IPS-15b (cell line): Measurements from ENCODE around the gene FABP1.

Experiments used
- H3K27me3 ChIP-seq: one replicate; pipeline ENCODE4 v1.6.1; 2013; ENCODE audit warnings: low read length; ENCODE audit not compliant: control insufficient read depth, insufficient read depth
- H3K36me3 ChIP-seq: one replicate; pipeline ENCODE4 v1.6.1; 2013; ENCODE audit warnings: low read length; ENCODE audit not compliant: control insufficient read depth, insufficient read depth
- H3K4me1 ChIP-seq: one replicate; pipeline ENCODE4 v1.6.1; 2013; ENCODE audit warnings: mild to moderate bottlenecking, low read length; ENCODE audit not compliant: control insufficient read depth, insufficient read depth
- H3K4me3 ChIP-seq: one replicate; pipeline ENCODE4 v1.5.1; 2013; ENCODE audit warnings: low read depth, low read length
- H3K9ac ChIP-seq: one replicate; pipeline ENCODE4 v1.6.1; 2013; ENCODE audit warnings: low read depth, mild to moderate bottlenecking, low read length
- H3K9me3 ChIP-seq: one replicate; pipeline ENCODE4 v1.6.1; 2013; ENCODE audit warnings: mild to moderate bottlenecking, low read length; ENCODE audit not compliant: control insufficient read depth, insufficient read depth

FABP1 gene

DNA sequence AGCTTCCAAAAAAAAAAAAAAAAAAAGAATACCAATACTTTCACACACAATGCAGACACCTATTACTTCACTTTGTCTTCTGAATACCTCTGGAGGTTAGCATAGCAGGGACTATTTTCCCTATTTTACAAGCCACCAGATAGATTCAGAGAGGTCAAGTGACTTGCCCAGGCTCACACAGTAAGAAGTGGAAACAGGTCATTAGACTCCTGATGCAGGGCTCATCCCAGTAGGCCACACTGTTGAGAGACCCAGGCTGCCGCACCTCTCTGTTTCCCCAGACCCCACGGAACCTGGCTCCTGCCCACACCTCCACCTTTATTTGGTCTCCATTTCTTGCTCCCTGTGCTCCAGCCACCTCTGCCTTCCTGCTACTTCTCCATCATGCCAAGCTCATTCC, 40.8 kb downstream of the FABP1 start:
- Histone ChIP-seq H3K9me3 (no peaks in the 10 kb centered on the region), H3K4me3 (no peak overlapping the region), H3K36me3 (no peaks in the 10 kb centered on the region), H3K9ac (no peak overlapping the region), H3K27me3 (no peaks in the 10 kb centered on the region), H3K4me1 (peaks cover 5% of the 10 kb centered on the region)

GRCh38 chr2:88086401-88086800, 41.5 kb downstream of the FABP1 start:
- H3K4me3 ChIP-seq = no peak overlapping the region
- no peak overlapping the region for H3K9ac ChIP-seq
- H3K9me3 ChIP-seq = no peaks in the 10 kb centered on the region
- H3K36me3 ChIP-seq = no peaks in the 10 kb centered on the region
- peaks cover 8% of the 10 kb centered on the region for H3K4me1 ChIP-seq
- no peaks in the 10 kb centered on the region for H3K27me3 ChIP-seq

- H3K4me3 ChIP-seq = no peak overlapping the region
- no peaks in the 10 kb centered on the region for H3K27me3 ChIP-seq
- no peaks in the 10 kb centered on the region for H3K9me3 ChIP-seq
- no peaks in the 10 kb centered on the region for H3K36me3 ChIP-seq
- H3K4me1 ChIP-seq = peaks cover 8% of the 10 kb centered on the region
- no peak overlapping the region for H3K9ac ChIP-seq
These were observed 42.3 kb downstream of the FABP1 start for GRCh38 chr2:88085602-88086001.

- Histone ChIP-seq H3K4me1 (peaks cover 8% of the 10 kb centered on the region), H3K9ac (no peak overlapping the region), H3K9me3 (no peaks in the 10 kb centered on the region), H3K4me3 (no peak overlapping the region), H3K27me3 (no peaks in the 10 kb centered on the region), H3K36me3 (no peaks in the 10 kb centered on the region)
These were observed 42.8 kb downstream of the FABP1 start for GRCh38 chr2:88085099-88085498.

- H3K27me3 ChIP-seq = no peaks in the 10 kb centered on the region
- no peak overlapping the region for H3K9ac ChIP-seq
- no peaks in the 10 kb centered on the region for H3K9me3 ChIP-seq
- H3K4me3 ChIP-seq = no peak overlapping the region
- no peaks in the 10 kb centered on the region for H3K36me3 ChIP-seq
- H3K4me1 ChIP-seq = peaks cover 8% of the 10 kb centered on the region
These were observed 45.1 kb downstream of the FABP1 start for GRCh38 chr2:88082781-88083180.

DNA sequence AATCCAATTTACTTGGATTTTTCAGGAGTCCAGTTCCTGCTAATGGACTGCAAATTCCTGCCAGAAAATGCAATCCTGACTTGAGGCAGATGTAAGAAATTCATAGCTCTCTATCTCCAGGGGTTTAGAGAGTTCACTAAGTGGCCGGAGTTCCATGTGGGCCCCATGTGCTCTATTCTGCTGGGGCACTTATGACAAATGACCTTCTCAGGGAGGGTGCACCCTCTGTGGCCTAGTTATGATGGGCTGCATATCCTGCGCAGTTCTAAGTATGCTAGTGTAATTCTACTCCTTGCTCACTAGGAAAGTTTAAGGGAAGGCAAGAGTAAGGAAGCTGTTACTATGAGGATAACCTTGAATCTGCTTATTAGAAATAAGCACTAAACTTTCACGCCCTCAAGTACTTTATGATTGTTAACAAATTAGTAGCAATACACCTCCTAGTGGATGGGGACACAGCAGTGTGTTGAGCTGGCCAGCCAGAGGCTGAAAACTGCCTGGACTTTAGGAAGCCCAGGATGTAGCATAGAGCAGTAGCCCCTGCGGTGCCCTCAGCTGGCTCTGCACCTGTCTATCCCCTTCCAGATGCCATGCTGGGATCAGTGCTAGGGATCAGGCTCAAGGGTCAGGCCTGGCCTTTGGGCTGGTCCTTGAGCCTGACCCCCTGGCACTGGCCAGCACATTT, 45.8 kb downstream of the FABP1 start:
- no peak overlapping the region for H3K4me3 ChIP-seq

DNA sequence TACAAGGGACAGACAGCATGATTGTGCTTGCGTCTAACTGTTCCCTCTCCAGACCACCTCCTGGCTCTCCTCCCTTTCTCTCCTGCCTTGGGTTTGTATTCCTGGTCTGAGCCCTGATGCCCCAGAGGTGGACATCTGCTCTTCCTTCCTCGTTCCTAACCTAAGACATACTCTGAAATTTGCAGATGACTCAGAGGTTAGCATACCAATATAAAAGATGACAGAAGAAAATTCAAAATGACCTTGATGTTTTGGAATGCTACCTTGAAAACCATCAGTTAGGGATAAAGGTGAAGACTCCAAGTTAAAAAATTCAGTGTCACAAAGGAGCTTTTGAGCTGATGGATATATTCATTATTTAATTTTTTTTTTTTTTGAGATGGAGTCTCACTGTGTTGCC, 47.3 kb downstream of the FABP1 start:
- Histone ChIP-seq H3K9ac (no peak overlapping the region), H3K36me3 (no peaks in the 10 kb centered on the region), H3K9me3 (no peaks in the 10 kb centered on the region), H3K4me3 (no peak overlapping the region), H3K4me1 (peaks cover 8% of the 10 kb centered on the region), H3K27me3 (no peaks in the 10 kb centered on the region)

More for the DNA sequence above, 45.8 kb downstream of the FABP1 start:
- Histone ChIP-seq H3K9ac (no peak overlapping the region), H3K36me3 (no peaks in the 10 kb centered on the region), H3K27me3 (no peaks in the 10 kb centered on the region), H3K4me1 (peaks cover 8% of the 10 kb centered on the region), H3K9me3 (no peaks in the 10 kb centered on the region)

DNA sequence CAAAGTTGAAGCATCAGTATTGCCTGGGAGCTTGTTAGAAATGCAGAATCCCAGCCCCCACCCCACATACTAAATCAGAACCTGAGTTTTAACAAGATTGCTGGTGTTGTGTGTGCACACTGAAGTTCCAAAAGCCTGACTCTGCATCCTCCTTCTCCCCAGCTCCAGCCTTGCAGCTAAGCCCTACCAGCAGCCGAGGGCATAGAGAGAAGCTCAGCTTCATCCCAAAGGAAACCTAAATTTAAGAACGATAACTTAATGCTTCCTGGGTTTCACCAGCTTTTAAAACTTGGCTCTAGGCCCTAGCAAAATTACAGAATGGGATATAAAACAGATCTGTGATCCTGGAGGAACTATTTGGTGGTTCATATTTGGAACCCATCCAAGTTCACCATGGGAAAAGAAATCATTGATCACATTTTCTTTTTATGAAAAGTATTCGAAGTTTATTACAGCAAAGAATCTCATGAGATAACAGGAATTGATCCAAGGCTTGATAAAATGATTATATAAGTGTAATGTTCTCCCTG, 49.2 kb downstream of the FABP1 start:
- Histone ChIP-seq H3K9ac (no peak overlapping the region), H3K27me3 (no peaks in the 10 kb centered on the region), H3K36me3 (no peaks in the 10 kb centered on the region), H3K4me1 (peaks cover 8% of the 10 kb centered on the region), H3K9me3 (no peaks in the 10 kb centered on the region), H3K4me3 (no peak overlapping the region)

DNA sequence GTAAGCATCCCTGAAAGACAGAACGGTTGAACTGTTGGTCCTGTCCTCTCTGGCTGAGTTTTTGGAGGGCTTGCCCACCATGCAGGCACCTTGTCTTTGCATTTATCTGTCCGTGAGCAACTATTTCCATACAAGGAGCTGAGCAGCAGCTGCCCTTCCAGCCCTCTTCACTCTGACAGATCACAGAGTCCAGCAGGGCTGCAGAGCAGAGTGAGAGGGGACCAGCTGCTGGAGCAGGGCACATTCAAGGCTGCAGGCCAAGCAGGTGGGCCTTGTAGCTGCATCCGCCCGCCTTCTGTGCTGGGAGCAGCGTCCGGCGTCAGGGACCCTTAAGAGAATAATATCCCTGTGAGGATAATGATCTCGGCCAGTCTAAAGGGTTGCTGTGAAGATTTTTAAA, 50.8 kb downstream of the FABP1 start:
- Histone ChIP-seq H3K4me1 (peaks cover 3% of the 10 kb centered on the region), H3K4me3 (no peak overlapping the region), H3K27me3 (no peaks in the 10 kb centered on the region), H3K9me3 (no peaks in the 10 kb centered on the region), H3K9ac (no peak overlapping the region), H3K36me3 (no peaks in the 10 kb centered on the region)

DNA sequence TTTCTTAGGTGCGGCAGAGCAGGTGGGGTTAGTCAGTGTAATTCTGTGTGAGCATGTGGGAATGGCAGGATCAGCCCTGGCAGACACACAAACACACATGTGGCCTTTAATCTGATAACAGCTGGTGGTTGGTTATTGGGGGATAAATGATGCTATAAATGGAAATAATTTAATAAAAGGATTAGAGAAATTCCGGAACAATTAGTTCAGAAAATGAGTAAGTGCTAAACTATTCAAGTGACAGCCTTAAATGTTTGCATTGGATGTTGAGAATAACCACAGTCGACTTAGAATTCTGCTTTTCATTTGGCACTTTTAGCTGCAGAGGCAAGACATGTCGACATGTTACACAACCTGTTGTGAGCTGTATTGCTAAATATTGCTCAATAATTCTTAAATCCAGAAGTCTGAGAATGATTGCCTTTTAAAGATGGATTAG, 53.0 kb downstream of the FABP1 start:
- Histone ChIP-seq H3K4me1 (peaks cover 5% of the 10 kb centered on the region), H3K9ac (no peak overlapping the region), H3K27me3 (no peaks in the 10 kb centered on the region), H3K4me3 (no peak overlapping the region), H3K36me3 (no peaks in the 10 kb centered on the region), H3K9me3 (no peaks in the 10 kb centered on the region)

DNA sequence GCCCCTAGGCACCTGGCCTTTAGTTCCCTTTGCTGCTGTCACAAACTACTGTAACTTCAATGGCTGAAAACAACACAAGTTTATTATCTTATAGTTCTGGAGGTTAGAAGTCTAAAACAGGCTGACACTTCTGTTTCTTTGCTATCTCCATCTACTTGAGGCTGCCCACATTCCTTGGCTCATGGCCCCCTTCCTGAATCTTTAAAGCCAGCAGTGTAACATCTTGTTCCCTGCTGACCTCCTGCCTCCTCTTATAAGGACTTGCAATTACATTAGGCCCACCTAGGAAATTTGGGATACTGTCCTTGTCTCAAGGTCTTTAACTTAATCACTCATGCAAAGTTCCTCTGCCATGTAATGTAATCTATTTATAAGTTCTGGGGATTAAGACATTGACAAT, 53.7 kb downstream of the FABP1 start:
- H3K9me3 ChIP-seq = no peaks in the 10 kb centered on the region
- H3K9ac ChIP-seq = no peak overlapping the region
- H3K4me1 ChIP-seq = peaks cover 5% of the 10 kb centered on the region
- H3K27me3 ChIP-seq = no peaks in the 10 kb centered on the region
- H3K4me3 ChIP-seq = no peak overlapping the region
- H3K36me3 ChIP-seq = no peaks in the 10 kb centered on the region
